NCI-H2081 treated with DMSO at 0.1 percent for 48 hours (cell line): ENCODE results near the gene DAO.
"Not testable (repeated sequence)": the region's sequence is repeated elsewhere in the genome, so short reads cannot be mapped to it uniquely, and the experiment has no call there.

Experiments
- DNase-seq: peaks from one replicate; lab custom pipeline; 2025; lab: John Stamatoyannopoulos, UW

DAO gene

DNA sequence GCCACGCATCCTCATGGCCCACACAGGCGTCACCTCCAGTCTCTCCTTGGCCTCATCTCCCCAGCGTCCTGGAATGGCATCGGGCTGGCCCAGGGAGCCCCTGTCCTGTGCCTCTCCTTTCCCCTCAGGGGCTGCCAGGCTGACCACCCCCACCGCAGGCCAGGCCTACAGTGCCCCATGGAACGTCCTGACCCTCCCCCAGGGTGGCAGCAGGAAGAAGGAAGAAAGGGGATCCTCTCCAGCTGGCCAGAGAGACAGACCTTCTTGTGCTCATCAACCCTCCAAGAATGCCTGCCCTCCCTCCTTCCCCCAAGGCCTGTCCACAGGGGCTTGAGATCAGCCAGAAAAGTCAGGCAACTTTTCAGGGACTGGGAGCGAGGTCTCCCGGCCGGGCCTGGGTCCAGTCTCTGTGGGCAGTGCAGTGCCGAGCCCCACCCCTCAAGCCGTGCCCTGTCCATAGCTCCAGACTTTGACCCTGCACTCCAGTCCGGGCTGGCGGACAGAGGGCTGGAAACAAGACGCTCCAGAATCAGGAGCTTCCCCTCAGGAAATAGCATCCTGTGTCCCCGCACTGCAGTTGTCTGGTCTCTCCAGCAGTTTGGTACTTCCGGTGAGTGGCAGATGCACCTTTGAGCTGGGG lies at the start of gene DAO:
DAO (plus strand) TSS at position 478 of the 640 bp plus-strand sequence. CDS start 4,915 bp downstream, outside the sequence.
- DNase-seq = no peak

GRCh38 chr12:108831309-108831991 lies 48.4 kb upstream of the DAO start:
- no peak for DNase-seq

DNA sequence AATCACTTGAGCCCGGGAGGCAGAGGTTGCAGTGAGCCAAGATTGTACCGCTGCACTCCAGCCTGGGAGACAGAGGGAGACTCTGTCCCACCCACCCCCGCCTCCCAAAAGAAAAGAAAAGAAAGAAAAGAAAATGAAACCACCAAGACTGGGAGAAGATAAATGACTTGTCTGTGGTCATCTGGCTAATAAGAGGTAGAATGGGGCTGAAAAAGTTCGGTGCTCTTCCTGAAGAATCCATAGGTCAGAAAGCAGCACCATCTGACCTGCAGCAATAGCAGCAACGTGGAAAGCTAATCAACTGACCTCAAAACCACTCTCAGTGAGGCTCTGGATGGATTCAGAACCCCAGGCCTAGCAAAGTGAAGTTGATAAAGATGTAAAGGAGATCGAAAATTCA lies 47.7 kb upstream of the DAO start:
- DNase-seq = no peak

DNA sequence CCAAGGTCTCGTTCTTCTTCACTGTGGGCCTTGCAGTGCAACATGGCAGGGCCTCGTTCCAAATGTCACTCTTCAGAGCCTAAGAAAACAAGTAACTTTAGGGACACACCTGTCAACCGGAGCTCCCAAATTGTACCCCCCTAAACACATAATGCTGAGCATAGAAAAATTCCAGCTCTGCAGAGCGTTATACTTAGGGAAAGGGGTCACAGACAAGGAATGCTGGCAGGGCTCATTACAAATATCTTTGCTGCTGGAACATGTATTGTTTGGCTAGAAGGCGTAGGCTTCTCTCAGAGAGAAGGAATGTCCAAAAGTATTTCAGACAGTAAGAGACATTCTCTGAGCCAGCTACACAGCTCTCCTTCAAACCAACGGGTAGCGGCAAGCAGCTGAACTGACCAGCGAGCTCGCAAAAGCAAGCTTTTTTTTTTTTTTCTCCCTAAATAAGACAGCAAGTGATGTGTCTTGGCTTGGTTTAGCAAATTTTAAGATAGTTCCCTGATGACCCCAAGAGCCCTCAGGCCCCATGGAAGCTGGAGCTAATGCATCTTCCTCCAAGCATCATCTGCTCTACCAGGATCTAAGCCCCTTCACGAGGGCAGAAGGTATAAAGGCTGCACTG lies 47.0 kb upstream of the DAO start:
- DNase-seq = no peak

- DNase-seq = no peak
Observed at GRCh38 chr12:108833355-108833733, 46.5 kb upstream of the DAO start.

GRCh38 chr12:108833757-108834472 lies 46.0 kb upstream of the DAO start:
- no peak for DNase-seq

DNA sequence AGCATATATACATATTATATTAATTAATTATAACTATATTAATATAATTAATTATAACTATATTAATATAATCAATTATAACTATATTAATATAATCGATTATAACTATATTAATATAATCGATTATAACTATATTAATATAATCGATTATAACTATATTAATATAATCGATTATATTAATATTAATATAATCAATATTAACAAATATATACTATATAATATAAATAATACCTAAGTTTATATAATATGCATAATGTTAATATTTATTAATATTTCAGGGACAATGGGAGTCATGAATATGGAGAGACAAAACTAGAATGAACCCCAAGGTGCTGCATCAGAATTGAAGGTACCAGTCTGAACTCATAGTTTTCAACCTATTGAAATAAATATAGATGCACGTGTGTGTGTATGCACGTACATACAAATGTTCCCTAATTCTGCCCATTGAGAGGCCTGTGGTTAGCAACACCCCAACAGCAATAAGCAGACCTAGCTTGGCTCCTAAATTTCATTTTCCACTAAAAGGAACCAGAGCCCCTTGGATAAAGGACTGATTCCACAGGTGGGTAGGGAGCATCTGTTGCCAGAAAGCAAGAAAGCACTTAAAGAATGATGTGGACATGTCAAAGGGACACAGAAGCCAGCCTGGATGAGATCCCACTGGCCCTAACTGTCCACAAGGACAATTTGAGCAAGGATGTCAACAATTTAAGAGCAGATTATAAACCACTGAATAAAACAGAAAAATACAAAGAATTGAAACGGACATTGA lies 43.8 kb upstream of the DAO start:
- no peak for DNase-seq

DNA sequence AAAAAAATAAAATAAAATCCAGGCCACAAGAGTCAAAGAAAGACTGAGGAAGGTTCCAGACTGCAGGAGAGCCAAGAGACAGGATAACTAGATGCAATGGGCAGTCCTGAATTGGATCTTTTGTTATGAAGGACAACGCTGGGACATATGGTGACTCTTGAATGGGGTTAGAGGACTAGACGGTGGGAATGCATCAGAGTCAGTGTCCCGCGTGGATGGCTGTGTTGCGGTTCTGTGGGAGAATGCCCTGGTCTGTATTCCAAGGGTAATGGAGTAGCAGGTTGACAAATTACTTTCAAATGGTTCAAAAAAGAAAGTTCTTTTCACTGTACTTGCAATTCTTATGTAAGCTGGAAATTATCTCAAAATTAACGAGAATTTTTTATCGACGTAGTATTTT lies 42.7 kb upstream of the DAO start:
- DNase-seq = no peak

- DNase-seq = no peak
Observed at GRCh38 chr12:108837680-108838079, 42.2 kb upstream of the DAO start.

DNA sequence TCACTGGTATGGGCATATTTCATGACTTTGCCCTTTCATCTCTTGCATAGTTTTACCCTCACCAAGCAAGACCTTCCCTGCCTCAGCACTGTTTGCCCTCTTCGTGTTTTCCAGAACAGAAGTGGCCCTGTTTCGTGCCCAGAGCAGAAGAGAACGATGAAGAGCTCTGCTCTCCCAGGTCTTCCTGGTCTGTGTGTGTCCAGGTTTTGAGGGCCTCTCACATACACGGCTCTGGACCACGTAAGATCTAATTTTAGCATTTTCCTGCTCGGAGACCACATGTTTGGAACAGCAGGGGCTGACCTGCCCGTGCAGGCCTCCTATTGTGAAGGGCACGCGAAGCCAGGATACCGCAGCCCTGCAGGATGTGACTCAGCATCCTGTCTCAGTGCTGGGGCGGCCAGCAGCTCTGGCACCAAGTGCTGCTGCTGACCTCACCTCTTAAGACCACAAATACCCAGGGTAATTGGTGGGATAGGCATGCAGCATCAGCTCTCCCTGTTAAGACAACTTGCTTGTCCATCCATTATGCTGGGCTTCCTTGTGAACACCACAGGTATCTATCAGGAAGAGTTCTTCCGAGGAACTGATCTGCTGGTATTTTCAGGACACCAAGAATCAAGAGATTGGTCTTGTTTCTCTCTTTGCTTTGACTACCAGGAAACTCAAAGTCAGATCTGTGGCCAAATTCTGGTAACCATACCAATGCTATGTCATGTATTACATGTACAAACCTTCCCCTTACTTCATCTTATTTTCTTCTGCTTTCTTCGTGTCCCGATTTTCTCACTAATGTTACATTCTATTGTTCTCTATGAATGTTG lies 41.5 kb upstream of the DAO start:
- DNase-seq = peak; percentile 18

DNA sequence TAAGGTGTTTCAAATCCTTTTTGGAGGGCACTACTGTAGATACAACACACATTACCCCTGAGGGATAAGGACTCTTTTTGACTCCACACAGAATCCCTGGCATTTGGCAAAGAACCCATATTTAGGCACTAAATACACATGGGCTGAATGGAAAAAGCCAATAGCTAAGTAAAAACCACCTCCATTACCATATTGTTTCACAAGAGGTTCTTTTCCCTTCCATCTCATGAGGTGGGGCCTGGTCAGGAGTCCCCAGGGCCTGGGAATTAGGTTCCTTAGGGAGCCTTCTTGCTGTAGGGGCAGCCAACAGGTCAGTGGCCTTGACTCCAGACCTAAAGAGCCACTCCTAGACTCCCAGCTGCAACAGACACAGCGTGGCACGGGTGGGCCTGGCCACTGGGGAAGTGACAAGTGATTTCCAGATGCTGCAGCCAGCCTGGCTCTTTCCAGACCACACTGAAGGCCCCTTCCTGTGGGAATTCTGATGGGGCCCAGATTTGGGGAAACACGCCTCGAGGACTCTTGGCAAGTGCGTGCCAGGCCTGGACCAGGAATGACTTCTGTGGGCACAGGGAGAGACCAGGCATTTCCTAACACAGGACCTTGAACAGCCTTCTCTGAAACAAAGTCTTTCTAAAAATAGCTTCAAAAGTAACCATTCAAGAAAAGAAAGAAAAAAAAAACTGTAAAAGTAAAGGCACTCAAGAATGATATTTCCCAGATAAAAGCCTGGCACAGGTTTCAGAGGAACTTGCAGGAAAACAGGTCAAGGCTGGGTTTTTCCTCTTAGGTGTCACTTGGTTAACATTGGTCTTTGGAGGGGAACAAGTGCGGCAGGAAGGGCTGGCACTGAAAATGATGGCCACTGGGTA lies 40.6 kb upstream of the DAO start:
- DNase-seq = no peak

DNA sequence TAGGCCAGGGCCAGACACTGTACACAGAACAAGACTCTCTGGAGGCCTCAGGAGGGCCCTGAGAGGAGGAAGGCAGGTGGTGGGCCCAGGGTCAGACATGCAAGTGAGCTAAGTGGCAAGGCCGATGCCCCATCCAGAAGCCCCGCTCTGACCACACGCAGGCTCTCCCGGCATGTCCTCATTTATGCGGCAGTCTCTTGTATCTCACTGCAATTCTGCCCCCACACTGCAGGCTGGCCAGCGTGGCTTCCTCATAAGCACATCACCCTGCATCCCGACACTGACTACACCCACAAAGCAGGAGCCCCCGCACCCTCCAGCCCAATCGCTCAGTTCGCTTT lies 40.0 kb upstream of the DAO start:
- DNase-seq = no peak

DNA sequence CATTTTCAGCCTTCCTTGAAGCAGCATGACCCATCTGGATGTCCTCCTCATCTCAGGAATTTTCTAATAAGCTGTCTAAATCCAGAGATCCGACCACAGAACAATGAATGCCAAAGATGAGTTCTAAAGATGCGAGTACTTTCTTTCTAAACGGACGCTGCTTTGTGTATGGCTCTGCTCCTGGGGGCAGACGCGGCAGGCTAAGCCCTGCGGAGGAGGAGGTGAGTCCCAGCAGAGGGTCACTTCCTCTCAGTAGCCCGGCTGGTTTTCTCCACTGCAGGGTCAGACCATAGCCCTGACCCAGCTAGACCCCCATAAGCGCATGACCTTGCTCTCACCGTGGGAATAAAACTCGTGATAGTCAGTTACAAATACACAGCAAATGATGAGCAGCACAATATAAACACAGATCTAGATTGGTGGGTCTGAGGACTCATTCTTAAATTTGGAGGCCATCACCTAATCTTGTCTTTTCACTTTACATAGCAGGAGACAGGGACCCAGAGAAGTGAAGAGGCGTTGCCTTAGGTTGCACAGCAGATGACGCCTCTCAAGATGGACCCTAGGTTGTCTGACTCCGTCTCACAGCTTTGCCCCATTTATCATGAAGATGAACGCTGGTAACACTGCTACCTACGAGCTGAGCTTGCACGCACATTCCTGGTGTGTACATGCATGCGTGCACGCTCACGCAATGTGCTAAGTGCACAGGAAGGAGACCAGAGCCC lies 39.1 kb upstream of the DAO start:
- DNase-seq = no peak

DNA sequence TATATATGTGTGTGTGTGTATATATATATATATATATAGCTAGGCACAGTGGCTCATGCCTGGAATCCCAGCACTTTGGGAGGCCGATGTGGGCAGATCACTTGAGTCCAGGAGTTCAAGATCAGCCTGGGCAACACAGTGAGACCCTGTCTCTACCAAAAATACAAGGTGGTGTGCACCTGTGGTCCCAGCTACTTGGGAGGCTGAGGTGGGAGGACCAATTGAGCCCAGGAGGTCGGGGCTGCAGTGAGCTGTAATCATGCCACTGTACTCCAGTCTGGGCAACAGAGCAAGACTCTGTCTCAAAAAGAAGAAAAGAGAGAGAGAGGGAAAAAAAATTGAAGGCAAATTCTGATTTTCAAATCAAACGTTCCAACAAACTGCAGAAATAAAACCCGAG lies 38.1 kb upstream of the DAO start:
- DNase-seq = not testable (repeated sequence)

DNA sequence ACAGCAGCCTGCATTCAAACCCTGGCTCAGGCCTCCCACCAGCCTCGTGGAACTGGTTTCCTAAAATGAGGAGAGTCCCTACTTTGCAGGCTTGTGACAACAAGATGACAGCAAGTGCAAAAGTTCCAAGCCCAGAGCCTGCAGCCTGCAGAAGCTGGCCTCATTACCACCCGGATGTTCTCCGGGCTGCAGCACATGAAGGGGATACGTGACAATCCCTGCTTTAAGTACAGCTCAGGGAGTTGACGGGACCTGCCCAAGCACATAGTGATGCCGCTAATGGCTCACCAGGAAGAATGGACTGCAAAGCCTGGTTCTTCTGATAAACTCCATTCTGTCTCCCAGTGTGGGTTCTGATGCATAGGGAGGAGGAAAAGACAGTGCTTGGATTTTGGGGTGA lies 37.5 kb upstream of the DAO start:
- DNase-seq = no peak

DNA sequence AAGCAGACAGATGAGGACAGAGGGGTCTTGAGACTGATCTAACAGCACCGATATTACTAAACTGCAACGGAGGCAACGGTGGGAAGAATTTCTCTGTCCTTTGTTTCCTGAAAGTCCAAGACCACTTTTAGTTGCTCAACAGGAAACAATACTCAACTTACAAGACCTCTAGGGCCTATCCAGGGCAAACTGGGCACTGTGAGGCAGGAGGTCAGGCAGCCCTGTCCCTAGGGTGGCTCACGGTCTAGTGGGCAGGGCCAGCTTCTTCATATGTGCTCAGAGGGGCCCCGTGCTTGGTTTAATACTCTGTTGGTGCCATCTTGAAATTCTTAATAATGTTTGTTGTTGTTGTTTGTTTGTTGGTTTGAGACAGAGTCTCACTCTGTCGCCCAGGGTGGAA lies 36.7 kb upstream of the DAO start:
- DNase-seq = no peak

DNA sequence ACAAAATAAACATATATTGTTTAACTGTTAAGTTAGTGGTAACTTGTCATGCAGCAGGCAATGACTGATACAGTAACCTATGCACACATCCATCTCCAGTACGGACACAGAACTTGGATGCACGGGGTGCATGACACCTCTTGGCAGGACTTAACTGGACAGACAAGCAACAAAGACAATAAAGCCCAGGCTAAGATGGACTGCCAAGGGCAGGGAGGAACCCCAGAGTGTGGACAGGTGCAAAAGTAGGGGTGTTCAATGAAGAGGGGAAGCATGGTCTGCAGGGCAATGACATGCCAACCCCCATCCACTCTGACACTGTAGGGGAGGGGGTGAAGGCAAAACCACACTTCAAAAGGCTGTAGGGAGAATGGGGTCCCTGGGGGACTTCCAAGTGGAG lies 34.2 kb upstream of the DAO start:
- no peak for DNase-seq

DNA sequence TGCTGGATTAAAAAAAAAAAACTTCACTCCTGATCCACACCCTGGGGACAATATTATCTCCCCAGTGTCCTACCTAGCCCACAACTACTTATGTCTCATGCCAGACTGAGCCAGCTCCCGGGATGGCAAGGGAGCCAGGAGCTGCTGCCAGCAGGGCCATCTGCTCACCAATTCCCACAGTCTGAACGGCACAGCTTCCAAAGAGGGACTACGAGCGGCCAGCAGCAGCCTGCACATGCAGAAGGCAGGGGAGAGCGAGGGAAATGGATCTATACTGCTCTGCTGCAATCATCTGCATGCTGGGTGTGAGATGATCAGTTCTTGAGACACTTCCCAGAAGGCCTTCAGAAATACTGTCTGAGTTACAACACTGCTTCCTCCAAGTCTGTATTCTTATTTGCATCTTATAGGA lies 33.6 kb upstream of the DAO start:
- DNase-seq = no peak

DNA sequence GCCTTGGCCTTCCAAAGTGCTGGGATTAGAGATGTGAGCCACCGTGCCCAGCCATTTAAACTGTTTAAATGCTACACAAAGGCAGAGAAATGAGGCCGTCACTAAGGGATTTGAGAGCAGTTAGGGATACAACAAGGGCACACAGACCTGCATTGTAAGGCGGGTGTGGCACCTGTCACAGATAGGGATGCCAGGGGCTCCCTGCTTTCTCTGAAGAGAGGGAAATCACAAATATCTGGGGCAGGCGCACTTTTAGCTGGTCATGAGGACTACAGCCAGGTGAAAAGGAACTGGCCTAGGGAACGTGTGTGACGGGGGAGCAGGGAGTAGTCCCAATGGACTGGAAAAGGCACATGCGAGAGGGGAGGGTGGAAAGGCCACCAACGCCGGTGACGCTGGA lies 32.2 kb upstream of the DAO start:
- DNase-seq = no peak

GRCh38 chr12:108849660-108850059 lies 30.2 kb upstream of the DAO start:
- no peak for DNase-seq
